ENCODE measurements around the gene CLECL1.
A peak's percentile ranks its signal among the peaks of the same experiment; 100 is the strongest.
"Not testable (repeated sequence)": the region's sequence is repeated elsewhere in the genome, so short reads cannot be mapped to it uniquely, and the experiment has no call there.

The CLECL1 gene

GRCh38 chr12:9699898-9700605, 32.8 kb downstream of the CLECL1 start:
- no peak overlapping the region for H3K9ac ChIP-seq (ENCODE audit: low read depth, low read length)
- H3K27me3 ChIP-seq (ENCODE audit: control insufficient read depth, insufficient read depth, low read length) = no peaks in the 10 kb centered on the region
- H3K9me3 ChIP-seq (replicated peaks; ENCODE audit: low read length) = no peaks in the 10 kb centered on the region
- H3K36me3 ChIP-seq (ENCODE audit: insufficient read depth, low read length) = no peaks in the 10 kb centered on the region
- no peak overlapping the region for H3K4me3 ChIP-seq (ENCODE audit: low read length)
- H3K4me1 ChIP-seq (ENCODE audit: control insufficient read depth, insufficient read depth, low read length) = peaks cover 5% of the 10 kb centered on the region
- H3K4me2 ChIP-seq (ENCODE audit: low read length) = peak overlapping the region; percentile 25

- H3K36me3 ChIP-seq (ENCODE audit: insufficient read depth, low read length) = no peaks in the 10 kb centered on the region
- peaks cover 5% of the 10 kb centered on the region for H3K4me1 ChIP-seq (ENCODE audit: control insufficient read depth, insufficient read depth, low read length)
- H3K4me3 ChIP-seq (ENCODE audit: low read length) = no peak overlapping the region
- no peak overlapping the region for H3K9ac ChIP-seq (ENCODE audit: low read depth, low read length)
- H3K9me3 ChIP-seq (replicated peaks; ENCODE audit: low read length) = no peaks in the 10 kb centered on the region
- H3K4me2 ChIP-seq (ENCODE audit: low read length) = peak overlapping the region; percentile 25
- H3K27me3 ChIP-seq (ENCODE audit: control insufficient read depth, insufficient read depth, low read length) = no peaks in the 10 kb centered on the region
Measured at GRCh38 chr12:9699269-9699897, 33.5 kb downstream of the CLECL1 start.

- Histone ChIP-seq H3K4me2 (ENCODE audit: low read length) (no peak overlapping the region), H3K27me3 (ENCODE audit: control insufficient read depth, insufficient read depth, low read length) (no peaks in the 10 kb centered on the region), H3K9me3 (replicated peaks; ENCODE audit: low read length) (no peaks in the 10 kb centered on the region), H3K4me1 (ENCODE audit: control insufficient read depth, insufficient read depth, low read length) (peaks cover 5% of the 10 kb centered on the region), H3K4me3 (ENCODE audit: low read length) (no peak overlapping the region), H3K9ac (ENCODE audit: low read depth, low read length) (no peak overlapping the region), H3K36me3 (ENCODE audit: insufficient read depth, low read length) (no peaks in the 10 kb centered on the region)
Measured at GRCh38 chr12:9698681-9699080, 34.2 kb downstream of the CLECL1 start.

GRCh38 chr12:9697619-9698018, 35.3 kb downstream of the CLECL1 start:
- no peak overlapping the region for H3K4me2 ChIP-seq (ENCODE audit: low read length)
- H3K36me3 ChIP-seq (ENCODE audit: insufficient read depth, low read length) = no peaks in the 10 kb centered on the region
- no peaks in the 10 kb centered on the region for H3K9me3 ChIP-seq (replicated peaks; ENCODE audit: low read length)
- no peak overlapping the region for H3K9ac ChIP-seq (ENCODE audit: low read depth, low read length)
- no peak overlapping the region for H3K4me3 ChIP-seq (ENCODE audit: low read length)
- H3K4me1 ChIP-seq (ENCODE audit: control insufficient read depth, insufficient read depth, low read length) = peaks cover 5% of the 10 kb centered on the region
- H3K27me3 ChIP-seq (ENCODE audit: control insufficient read depth, insufficient read depth, low read length) = no peaks in the 10 kb centered on the region

- not testable (repeated sequence) for H3K4me1 ChIP-seq (ENCODE audit: control insufficient read depth, insufficient read depth, low read length); H3K27me3 ChIP-seq (ENCODE audit: control insufficient read depth, insufficient read depth, low read length); H3K4me2 ChIP-seq (ENCODE audit: low read length); H3K9me3 ChIP-seq (replicated peaks; ENCODE audit: low read length); H3K4me3 ChIP-seq (ENCODE audit: low read length); H3K36me3 ChIP-seq (ENCODE audit: insufficient read depth, low read length); H3K9ac ChIP-seq (ENCODE audit: low read depth, low read length)
Measured at GRCh38 chr12:9695661-9696060, 37.2 kb downstream of the CLECL1 start.

DNA sequence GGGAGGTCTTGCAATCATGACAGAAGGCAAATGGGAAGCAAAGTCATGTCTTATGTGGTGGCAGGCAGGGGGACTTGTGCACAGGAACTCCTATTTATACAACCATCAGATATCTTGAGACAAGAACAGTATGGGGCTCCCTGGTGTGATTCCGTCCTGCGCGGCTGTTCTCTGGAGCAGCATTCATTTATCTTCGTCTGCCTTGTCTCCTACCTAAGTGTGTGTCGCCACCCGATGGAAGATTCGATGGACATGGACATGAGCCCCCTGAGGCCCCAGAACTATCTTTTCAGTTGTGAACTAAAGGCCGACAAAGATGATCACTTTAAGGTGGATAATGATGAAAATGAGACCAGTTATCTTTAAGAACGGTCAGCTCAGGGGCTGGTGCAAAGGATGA, 37.7 kb downstream of the CLECL1 start:
- H3K4me1 ChIP-seq (ENCODE audit: control insufficient read depth, insufficient read depth, low read length); H3K4me3 ChIP-seq (ENCODE audit: low read length); H3K4me2 ChIP-seq (ENCODE audit: low read length); H3K36me3 ChIP-seq (ENCODE audit: insufficient read depth, low read length); H3K9ac ChIP-seq (ENCODE audit: low read depth, low read length); H3K9me3 ChIP-seq (replicated peaks; ENCODE audit: low read length); H3K27me3 ChIP-seq (ENCODE audit: control insufficient read depth, insufficient read depth, low read length): not testable (repeated sequence)

DNA sequence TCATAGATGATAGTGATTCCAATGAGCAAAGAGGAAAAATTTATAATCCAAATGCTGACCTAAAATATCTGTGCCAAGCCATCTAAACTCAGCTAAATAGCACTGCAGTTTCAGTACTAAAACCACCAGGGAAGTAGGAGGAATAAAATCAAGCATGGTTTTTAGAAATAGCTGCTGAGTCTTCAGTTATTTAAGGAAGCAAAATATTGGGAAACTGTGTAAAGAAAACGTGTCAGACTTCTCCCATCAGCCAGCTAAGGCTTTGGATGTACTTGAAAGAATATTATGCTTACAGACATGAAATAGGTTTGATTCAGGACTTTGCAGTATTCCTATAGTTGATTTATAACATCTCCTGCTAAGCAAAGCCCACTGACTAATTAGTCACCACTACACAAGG, 38.7 kb downstream of the CLECL1 start:
- H3K27me3 ChIP-seq (ENCODE audit: control insufficient read depth, insufficient read depth, low read length) = no peaks in the 10 kb centered on the region
- H3K4me2 ChIP-seq (ENCODE audit: low read length) = no peak overlapping the region
- H3K36me3 ChIP-seq (ENCODE audit: insufficient read depth, low read length) = peaks cover 4% of the 10 kb centered on the region
- no peaks in the 10 kb centered on the region for H3K4me1 ChIP-seq (ENCODE audit: control insufficient read depth, insufficient read depth, low read length)
- H3K9ac ChIP-seq (ENCODE audit: low read depth, low read length) = no peak overlapping the region
- no peak overlapping the region for H3K4me3 ChIP-seq (ENCODE audit: low read length)
- H3K9me3 ChIP-seq (replicated peaks; ENCODE audit: low read length) = no peaks in the 10 kb centered on the region

- Histone ChIP-seq H3K9me3 (replicated peaks; ENCODE audit: low read length) (no peaks in the 10 kb centered on the region), H3K27me3 (ENCODE audit: control insufficient read depth, insufficient read depth, low read length) (no peaks in the 10 kb centered on the region), H3K36me3 (ENCODE audit: insufficient read depth, low read length) (peaks cover 9% of the 10 kb centered on the region), H3K4me2 (ENCODE audit: low read length) (no peak overlapping the region), H3K4me1 (ENCODE audit: control insufficient read depth, insufficient read depth, low read length) (no peaks in the 10 kb centered on the region), H3K9ac (ENCODE audit: low read depth, low read length) (no peak overlapping the region), H3K4me3 (ENCODE audit: low read length) (no peak overlapping the region)
Measured at GRCh38 chr12:9692909-9693308, 40.0 kb downstream of the CLECL1 start.

GRCh38 chr12:9687228-9687627, 45.7 kb downstream of the CLECL1 start:
- peaks cover 8% of the 10 kb centered on the region for H3K4me1 ChIP-seq (ENCODE audit: control insufficient read depth, insufficient read depth, low read length)
- H3K9me3 ChIP-seq (replicated peaks; ENCODE audit: low read length) = no peaks in the 10 kb centered on the region
- H3K9ac ChIP-seq (ENCODE audit: low read depth, low read length) = no peak overlapping the region
- no peaks in the 10 kb centered on the region for H3K27me3 ChIP-seq (ENCODE audit: control insufficient read depth, insufficient read depth, low read length)
- H3K36me3 ChIP-seq (ENCODE audit: insufficient read depth, low read length) = peaks cover 9% of the 10 kb centered on the region
- H3K4me3 ChIP-seq (ENCODE audit: low read length) = no peak overlapping the region
- no peak overlapping the region for H3K4me2 ChIP-seq (ENCODE audit: low read length)

DNA sequence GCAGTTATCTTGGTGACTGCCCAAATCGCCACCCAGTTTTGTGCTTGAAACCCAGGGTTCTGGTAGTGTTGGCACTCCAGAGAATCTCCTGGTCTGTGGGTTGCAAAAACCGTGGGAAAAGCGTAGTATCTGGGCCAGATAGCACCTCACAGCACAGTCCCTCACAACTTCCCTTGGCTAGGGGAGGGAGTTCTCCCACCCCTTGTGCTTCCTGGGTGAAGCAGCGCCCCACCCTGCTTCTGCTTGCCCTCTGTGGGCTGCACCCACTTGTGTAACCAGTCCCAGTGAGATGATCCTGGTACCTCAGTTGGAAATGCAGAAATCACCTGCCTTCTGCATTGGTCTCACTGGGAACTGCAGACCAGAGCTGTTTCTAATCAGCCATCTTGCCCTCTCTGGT, 47.0 kb downstream of the CLECL1 start:
- Histone ChIP-seq H3K4me3 (ENCODE audit: low read length) (no peak overlapping the region), H3K27me3 (ENCODE audit: control insufficient read depth, insufficient read depth, low read length) (no peaks in the 10 kb centered on the region), H3K36me3 (ENCODE audit: insufficient read depth, low read length) (peaks cover 9% of the 10 kb centered on the region), H3K9ac (ENCODE audit: low read depth, low read length) (no peak overlapping the region), H3K9me3 (replicated peaks; ENCODE audit: low read length) (no peaks in the 10 kb centered on the region), H3K4me2 (ENCODE audit: low read length) (no peak overlapping the region), H3K4me1 (ENCODE audit: control insufficient read depth, insufficient read depth, low read length) (peaks cover 8% of the 10 kb centered on the region)

GRCh38 chr12:9685366-9685765, 47.5 kb downstream of the CLECL1 start:
- not testable (repeated sequence) for H3K4me1 ChIP-seq (ENCODE audit: control insufficient read depth, insufficient read depth, low read length); H3K9ac ChIP-seq (ENCODE audit: low read depth, low read length); H3K9me3 ChIP-seq (replicated peaks; ENCODE audit: low read length); H3K4me3 ChIP-seq (ENCODE audit: low read length); H3K36me3 ChIP-seq (ENCODE audit: insufficient read depth, low read length); H3K27me3 ChIP-seq (ENCODE audit: control insufficient read depth, insufficient read depth, low read length); H3K4me2 ChIP-seq (ENCODE audit: low read length)

- not testable (repeated sequence) for H3K4me3 ChIP-seq (ENCODE audit: low read length); H3K27me3 ChIP-seq (ENCODE audit: control insufficient read depth, insufficient read depth, low read length); H3K36me3 ChIP-seq (ENCODE audit: insufficient read depth, low read length); H3K9ac ChIP-seq (ENCODE audit: low read depth, low read length); H3K4me2 ChIP-seq (ENCODE audit: low read length); H3K9me3 ChIP-seq (replicated peaks; ENCODE audit: low read length); H3K4me1 ChIP-seq (ENCODE audit: control insufficient read depth, insufficient read depth, low read length)
Measured at GRCh38 chr12:9682949-9683348, 49.9 kb downstream of the CLECL1 start.

Data from skeletal muscle satellite cell (primary cell).